Spleen (tissue), 11 donors: ENCODE data around the gene DGKK. TPM values are rescaled to one million over a fixed set of nuclear protein-coding genes. Genes with fewer than 3 reads are reported as not detected.

Experiments used
- DNase-seq: peaks from one replicate; pipeline ENCODE4 v3.0.0-alpha.2; 2020
- H3K27ac ChIP-seq, 8 donors: fragments of 200-600 bp; sonication (generic) in 7 of 8; 1 replicate in 4 of 8; 2 replicates in 4 of 8; pipeline versions ENCODE4 v1.5.0 to v1.8.0; 2016 to 2021; ENCODE audit warnings: inconsistent platforms in 4 of 8, mild to moderate bottlenecking in 4 of 8, moderate library complexity in 1 of 8
- H3K27me3 ChIP-seq, 7 donors: fragments of 200-600 bp; sonication (generic) in 6 of 7; replicated peaks in 1 of 7; 1 replicate in 4 of 7; 2 replicates in 3 of 7; pipeline versions ENCODE4 v1.5.0 to v1.8.0; 2016 to 2021; ENCODE audit warnings: inconsistent platforms in 3 of 7, mild to moderate bottlenecking in 1 of 7
- H3K36me3 ChIP-seq, 6 donors: fragments of 200-600 bp; sonication (generic) in 5 of 6; 1 replicate in 4 of 6; 2 replicates in 2 of 6; pipeline versions ENCODE4 v1.5.0 to v1.8.0; 2016 to 2021; ENCODE audit warnings: inconsistent platforms in 2 of 6
- H3K4me1 ChIP-seq, 6 donors: fragments of 200-600 bp; sonication (generic) in 5 of 6; 1 replicate in 3 of 6; 2 replicates in 3 of 6; pipeline versions ENCODE4 v1.5.0 to v1.8.0; 2016 to 2021; ENCODE audit warnings: inconsistent platforms in 3 of 6
- H3K4me3 ChIP-seq, 8 donors: fragments of 200-600 bp; sonication (generic) in 7 of 8; 1 replicate in 4 of 8; 2 replicates in 4 of 8; pipeline versions ENCODE4 v1.5.0 to v1.8.0; 2016 to 2021; ENCODE audit warnings: inconsistent platforms in 4 of 8, mild to moderate bottlenecking in 4 of 8, moderate library complexity in 2 of 8
- H3K9me3 ChIP-seq, 8 donors: fragments of 200-600 bp; sonication (generic) in 7 of 8; 1 replicate in 4 of 8; 2 replicates in 4 of 8; pipeline versions ENCODE4 v1.5.0 to v1.8.0; 2016 to 2021; ENCODE audit warnings: inconsistent platforms in 4 of 8
- POLR2A ChIP-seq, 3 donors: fragments of 450-650 bp; IDR thresholded peaks; one replicate each; pipeline ENCODE4 v1.5.1; 2017; ENCODE audit warnings: antibody characterized with exemption in 3 of 3, mild to moderate bottlenecking in 1 of 3
- POLR2AphosphoS5 ChIP-seq, 3 donors: sonication (generic); formaldehyde crosslinking; IDR thresholded peaks; one replicate each; pipeline ENCODE4 v1.5.1; 2017; ENCODE audit warnings: antibody characterized with exemption in 3 of 3
- WGBS, 5 donors: extraction: QIAGEN DNeasy Blood & Tissue Kit in 3 of 5; methylation state at CpG; one replicate each; pipeline versions ENCODE4 v1.1.5 to v1.1.7; 2013 to 2018; 5-methylcytosine and 5-hydroxymethylcytosine counted together
- intact Hi-C: fragments of 100-400 bp; cut with DNase I; formaldehyde crosslinking; loops from one replicate; pipeline ENCODE4 v1.15.0; 2023; ENCODE audit warnings: low total_unique reads
- polyA plus RNA-seq, 3 donors: library from polyadenylated mRNA; stranded (reverse); fragments of 200-250 nt; gene quantifications; one replicate each; pipeline ENCODE4 v1.2.1, GENCODE V29; 2013
- total RNA-seq, 7 donors: library from RNA; depleted of rRNA in 3 of 7; stranded (reverse); fragments of >200 nt in 3 of 7; fragmentation: NEBNext Ultra II Directional in 4 of 7; extraction: Animal tissue kit (Norgen Biotek cat#: 25700) in 4 of 7; gene quantifications; one replicate each; pipeline versions ENCODE4 v1.1.0 to v1.2.1, GENCODE V29; 2016 to 2021
- TF ChIP-seq, protein P1 (sequence below), 11 experiments: fragments of 200-600 bp in 7 of 11; fragments of 450-650 bp in 4 of 11; sonication (generic) in 4 of 11; IDR thresholded peaks in 8 of 11; conservative IDR thresholded peaks in 3 of 11; 1 replicate in 7 of 11; 2 replicates in 4 of 11; pipeline versions ENCODE4 v1.4.0 to v1.8.0; 2016 to 2021; ENCODE audit warnings: antibody characterized with exemption in 11 of 11, inconsistent platforms in 4 of 11, mild to moderate bottlenecking in 1 of 11
- donor health status: healthy with polysubstance abuse.
- donor health status: DM: no; HTN: no; CAD: no; lungs with moderate emphysema.
- donor health status: DM: no; HTN: no; CAD: no.
- donor health status: Bipolar disorder and iron deficiency.
- donor health status: healthy.
- donor health status: DM: no; HTN: no; CAD: no.
- donor health status: DM: yes; HTN: yes; CAD: no.

DGKK gene
- total and polyA plus RNA-seq, 10 donors, result 0.03 to 0.21 (median 0.09) TPM; not detected in 5

DNA sequence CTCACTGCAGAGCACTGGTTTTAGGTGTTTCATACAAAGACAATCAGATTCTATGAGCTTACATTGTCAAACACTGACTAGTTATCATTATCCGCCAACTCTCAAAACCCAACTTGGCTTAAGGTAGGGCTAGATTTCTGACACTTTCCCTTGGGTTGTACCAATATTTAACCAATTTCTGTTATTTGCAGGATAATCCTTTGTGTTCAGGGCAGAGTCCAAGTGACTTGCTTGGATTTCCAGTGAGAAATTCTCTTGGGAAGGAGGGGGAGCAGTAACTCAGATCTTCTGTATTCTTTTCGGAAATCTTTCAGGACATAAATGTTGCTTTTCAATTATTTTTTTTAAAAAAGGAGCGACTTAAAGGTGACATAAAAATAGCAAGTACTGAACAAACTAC, 23.1 kb downstream of the DGKK start:
- Histone ChIP-seq H3K4me1 (no peaks in the 10 kb centered on the region), H3K27me3 (peaks cover 0 to 26% (median 0%) of the 10 kb centered on the region in 7 donors), H3K27ac (no peak overlapping the region), H3K9me3 (no peaks in the 10 kb centered on the region), H3K36me3 (no peaks in the 10 kb centered on the region), H3K4me3 (no peak overlapping the region)
- no peak for DNase-seq
- intact Hi-C loops, result no loop called here
- TF ChIP-seq POLR2AphosphoS5 (IDR thresholded peaks at IDR 0.05), result no peak
- TF ChIP-seq, protein P1, sequence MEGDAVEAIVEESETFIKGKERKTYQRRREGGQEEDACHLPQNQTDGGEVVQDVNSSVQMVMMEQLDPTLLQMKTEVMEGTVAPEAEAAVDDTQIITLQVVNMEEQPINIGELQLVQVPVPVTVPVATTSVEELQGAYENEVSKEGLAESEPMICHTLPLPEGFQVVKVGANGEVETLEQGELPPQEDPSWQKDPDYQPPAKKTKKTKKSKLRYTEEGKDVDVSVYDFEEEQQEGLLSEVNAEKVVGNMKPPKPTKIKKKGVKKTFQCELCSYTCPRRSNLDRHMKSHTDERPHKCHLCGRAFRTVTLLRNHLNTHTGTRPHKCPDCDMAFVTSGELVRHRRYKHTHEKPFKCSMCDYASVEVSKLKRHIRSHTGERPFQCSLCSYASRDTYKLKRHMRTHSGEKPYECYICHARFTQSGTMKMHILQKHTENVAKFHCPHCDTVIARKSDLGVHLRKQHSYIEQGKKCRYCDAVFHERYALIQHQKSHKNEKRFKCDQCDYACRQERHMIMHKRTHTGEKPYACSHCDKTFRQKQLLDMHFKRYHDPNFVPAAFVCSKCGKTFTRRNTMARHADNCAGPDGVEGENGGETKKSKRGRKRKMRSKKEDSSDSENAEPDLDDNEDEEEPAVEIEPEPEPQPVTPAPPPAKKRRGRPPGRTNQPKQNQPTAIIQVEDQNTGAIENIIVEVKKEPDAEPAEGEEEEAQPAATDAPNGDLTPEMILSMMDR (IDR thresholded peaks at IDR 0.05 in 8 of 11, conservative IDR thresholded peaks at IDR 0.05 in 3 of 11), result no peak
- TF ChIP-seq POLR2A (IDR thresholded peaks at IDR 0.05), result no peak
- 88 to 95% (median 89%) methylated on average over 3 of the region's 3 CpGs for WGBS, 5 donors

DNA sequence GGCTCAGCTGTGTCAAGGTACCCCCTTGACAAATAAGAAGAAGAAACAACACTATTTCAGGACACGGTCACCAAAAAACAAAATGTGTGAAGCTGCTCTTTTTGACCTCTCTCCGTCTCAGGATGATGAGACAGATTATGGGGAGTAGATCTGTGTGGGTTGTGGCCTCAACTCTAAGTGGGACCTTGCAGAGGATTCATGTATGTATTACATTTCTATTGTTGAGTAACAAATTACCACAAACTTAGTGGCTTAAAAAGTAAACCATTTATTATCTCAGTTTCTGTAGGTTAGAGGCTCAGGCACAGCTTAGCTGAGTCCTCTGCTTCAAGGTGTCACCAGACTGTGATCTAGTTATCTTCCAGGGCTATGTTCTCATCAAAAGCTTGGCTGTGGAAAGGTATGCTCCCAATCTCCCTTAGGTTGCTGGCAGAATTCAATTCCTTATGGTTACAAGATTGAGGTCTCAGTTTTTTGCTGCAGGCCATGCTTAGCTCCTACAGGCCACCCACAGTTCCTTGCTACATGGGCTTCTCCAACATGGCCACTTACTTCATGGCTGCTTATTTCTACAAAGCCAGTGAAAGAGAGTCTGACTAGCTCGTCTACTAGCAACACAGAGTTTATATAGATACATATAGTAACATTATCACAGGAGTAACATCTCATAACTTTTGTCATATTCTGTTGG, 28.1 kb downstream of the DGKK start:
- Histone ChIP-seq H3K27me3 (peaks cover 0 to 2% (median 0%) of the 10 kb centered on the region in 7 donors), H3K27ac (no peak overlapping the region), H3K4me3 (no peak overlapping the region), H3K9me3 (no peaks in the 10 kb centered on the region), H3K4me1 (no peaks in the 10 kb centered on the region), H3K36me3 (no peaks in the 10 kb centered on the region)
- TF ChIP-seq, protein P1 (IDR thresholded peaks at IDR 0.05 in 8 of 11, conservative IDR thresholded peaks at IDR 0.05 in 3 of 11), result no peak
- TF ChIP-seq POLR2AphosphoS5 (IDR thresholded peaks at IDR 0.05), result no peak
- TF ChIP-seq POLR2A (IDR thresholded peaks at IDR 0.05), result no peak
- intact Hi-C loops, result no loop called here
- WGBS, 5 donors, result 60 to 92% (median 80%) methylated on average over 3 of the region's 3 CpGs
- DNase-seq, result no peak

DNA sequence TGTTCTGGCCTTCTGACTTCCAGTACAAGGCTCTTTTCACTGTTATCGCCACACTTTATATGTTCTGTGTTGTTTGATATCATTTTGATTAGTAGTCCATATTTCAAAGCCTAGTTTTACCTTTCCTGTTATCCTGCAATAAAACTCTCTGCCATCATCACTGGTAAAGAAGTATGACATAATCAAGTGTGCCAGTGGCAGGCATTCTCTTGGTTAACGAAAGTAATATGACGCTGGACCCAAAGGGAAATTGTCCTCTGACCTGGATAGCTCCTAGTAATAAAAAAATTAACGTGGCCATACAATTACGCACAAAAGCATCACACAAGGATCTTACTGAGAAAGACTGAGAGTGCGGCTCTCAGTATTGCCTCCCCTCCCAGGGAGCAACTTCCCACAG, 33.8 kb downstream of the DGKK start:
- TF ChIP-seq POLR2A (IDR thresholded peaks at IDR 0.05), result no peak
- no peak for TF ChIP-seq POLR2AphosphoS5 (IDR thresholded peaks at IDR 0.05)
- TF ChIP-seq, protein P1 (IDR thresholded peaks at IDR 0.05 in 8 of 11, conservative IDR thresholded peaks at IDR 0.05 in 3 of 11), result no peak
- Histone ChIP-seq H3K27ac (no peak overlapping the region), H3K36me3 (no peaks in the 10 kb centered on the region), H3K4me3 (no peak overlapping the region), H3K4me1 (no peaks in the 10 kb centered on the region), H3K27me3 (peaks cover 0 to 20% (median 0%) of the 10 kb centered on the region in 7 donors), H3K9me3 (no peaks in the 10 kb centered on the region)
- WGBS, 5 donors, result 76 to 92% (median 91%) methylated on average over 6 of the region's 6 CpGs
- DNase-seq, result no peak
- intact Hi-C loops, result no loop called here

DNA sequence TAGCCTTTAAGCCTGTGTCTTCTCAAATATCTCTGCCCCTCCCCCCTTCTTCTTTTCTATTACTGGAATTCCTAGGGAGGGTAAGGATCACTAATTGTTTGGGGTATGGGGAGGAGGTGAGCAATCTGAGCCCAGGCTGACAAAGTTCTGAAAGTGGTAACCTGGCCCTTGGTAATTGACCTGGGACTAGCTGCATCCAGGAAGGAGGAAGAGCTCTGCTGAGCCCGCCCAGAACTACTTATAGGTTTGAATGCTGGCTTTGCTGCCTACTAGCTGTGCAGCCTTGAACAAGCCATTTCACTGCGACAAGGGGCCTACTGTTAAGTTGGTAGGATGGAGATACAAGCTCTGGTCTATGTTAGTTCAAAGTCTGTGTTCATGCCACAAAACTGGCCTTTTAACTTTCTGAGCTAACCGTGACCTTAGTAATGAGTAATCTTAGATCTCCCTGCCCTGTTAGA, 37.8 kb downstream of the DGKK start:
- WGBS, 5 donors, result 51 to 85% (median 66%) methylated on average over 3 of the region's 3 CpGs
- Histone ChIP-seq H3K27me3 (peaks cover 0 to 38% (median 0%) of the 10 kb centered on the region in 7 donors), H3K4me3 (no peak overlapping the region), H3K36me3 (no peaks in the 10 kb centered on the region), H3K27ac (no peak overlapping the region), H3K9me3 (no peaks in the 10 kb centered on the region), H3K4me1 (no peaks in the 10 kb centered on the region)
- DNase-seq, result no peak
- intact Hi-C loops, result no loop called here
- no peak for TF ChIP-seq POLR2A (IDR thresholded peaks at IDR 0.05)
- TF ChIP-seq POLR2AphosphoS5 (IDR thresholded peaks at IDR 0.05), result no peak
- TF ChIP-seq, protein P1 (IDR thresholded peaks at IDR 0.05 in 8 of 11, conservative IDR thresholded peaks at IDR 0.05 in 3 of 11), result no peak
